KMS-11 (cell line): ENCODE measurements around the gene NIN.

Experiments
- H2AFZ ChIP-seq: fragments of 200-600 bp; sonication (generic); 2 replicates; pipeline ENCODE4 v1.6.1; 2016; ENCODE audit warnings: antibody characterized with exemption, mixed run types, low read depth
- H3K27ac ChIP-seq: fragments of 200-600 bp; sonication (generic); 2 replicates; pipeline ENCODE4 v1.6.1; 2016; ENCODE audit warnings: mild to moderate bottlenecking, mixed run types
- H3K27me3 ChIP-seq: fragments of 200-600 bp; sonication (generic); 2 replicates; pipeline ENCODE4 v1.6.1; 2017; ENCODE audit warnings: mild to moderate bottlenecking, low read depth, mixed run types, moderate library complexity; ENCODE audit not compliant: insufficient read depth
- H3K36me3 ChIP-seq: fragments of 200-600 bp; sonication (generic); 2 replicates; pipeline ENCODE4 v1.6.1; 2017; ENCODE audit warnings: mild to moderate bottlenecking, mixed run types; ENCODE audit not compliant: insufficient read depth
- H3K4me1 ChIP-seq: fragments of 200-600 bp; sonication (generic); 2 replicates; pipeline ENCODE4 v1.6.1; 2016; ENCODE audit warnings: mild to moderate bottlenecking, low read depth, mixed run types; ENCODE audit not compliant: poor library complexity, severe bottlenecking
- H3K4me2 ChIP-seq: fragments of 200-600 bp; sonication (generic); 2 replicates; pipeline ENCODE4 v1.7.0; 2016; ENCODE audit warnings: mild to moderate bottlenecking, mixed run types
- H3K4me3 ChIP-seq: fragments of 200-600 bp; sonication (generic); IDR thresholded peaks from 2 replicates; pipeline ENCODE4 v1.6.1; 2017; ENCODE audit warnings: low read depth, low read length, mixed read lengths; ENCODE audit not compliant: insufficient read depth
- H3K79me2 ChIP-seq: fragments of 200-600 bp; sonication (generic); 2 replicates; pipeline ENCODE4 v1.6.1; 2016; ENCODE audit warnings: low read depth, mixed run types; ENCODE audit not compliant: insufficient read depth
- H3K9ac ChIP-seq: fragments of 200-600 bp; sonication (generic); 2 replicates; pipeline ENCODE4 v1.6.1; 2016; ENCODE audit warnings: mild to moderate bottlenecking, mixed run types
- H4K20me1 ChIP-seq: fragments of 200-600 bp; sonication (generic); 2 replicates; pipeline ENCODE4 v1.6.1; 2016; ENCODE audit warnings: mild to moderate bottlenecking, mixed run types; ENCODE audit not compliant: insufficient read depth
- CTCF ChIP-seq: fragments of 200-600 bp; sonication (generic); conservative IDR thresholded peaks from 2 replicates; pipeline ENCODE4 v1.6.1; 2017; ENCODE audit warnings: low read depth, mild to moderate bottlenecking, antibody characterized with exemption, low read length, moderate library complexity, mixed read lengths

The NIN gene

DNA sequence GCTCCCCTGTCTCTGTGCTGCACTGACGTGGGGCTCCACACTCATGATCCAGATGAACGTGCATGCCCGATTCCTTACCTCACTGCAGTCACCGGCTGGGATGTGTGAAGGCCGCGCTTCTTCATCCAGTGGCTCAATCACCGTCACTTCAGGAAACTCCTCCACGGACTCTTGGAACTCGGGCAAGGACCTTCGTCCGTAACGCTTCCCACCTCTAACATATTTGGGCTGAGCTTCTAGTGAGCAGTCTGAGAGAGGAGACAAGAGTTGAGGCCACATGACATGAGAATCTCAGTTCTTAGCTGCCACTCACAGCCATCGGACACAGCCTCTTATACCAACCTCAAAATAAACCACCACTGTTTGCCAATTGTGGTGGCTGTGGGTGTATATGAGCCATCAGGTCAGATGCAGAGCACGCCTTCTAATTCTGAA lies 38.3 kb downstream of the NIN start:
- no peaks in the 10 kb centered on the region for H3K36me3 ChIP-seq
- no peaks in the 10 kb centered on the region for H3K79me2 ChIP-seq
- H3K4me2 ChIP-seq = no peak overlapping the region
- no peaks in the 10 kb centered on the region for H3K27me3 ChIP-seq
- no peak for TF ChIP-seq CTCF
- no peak overlapping the region for H3K9ac ChIP-seq
- H4K20me1 ChIP-seq = no peaks in the 10 kb centered on the region
- no peak overlapping the region for H3K27ac ChIP-seq
- H3K4me3 ChIP-seq = no peak overlapping the region
- H3K4me1 ChIP-seq = no peaks in the 10 kb centered on the region
- no peak overlapping the region for H2AFZ ChIP-seq

DNA sequence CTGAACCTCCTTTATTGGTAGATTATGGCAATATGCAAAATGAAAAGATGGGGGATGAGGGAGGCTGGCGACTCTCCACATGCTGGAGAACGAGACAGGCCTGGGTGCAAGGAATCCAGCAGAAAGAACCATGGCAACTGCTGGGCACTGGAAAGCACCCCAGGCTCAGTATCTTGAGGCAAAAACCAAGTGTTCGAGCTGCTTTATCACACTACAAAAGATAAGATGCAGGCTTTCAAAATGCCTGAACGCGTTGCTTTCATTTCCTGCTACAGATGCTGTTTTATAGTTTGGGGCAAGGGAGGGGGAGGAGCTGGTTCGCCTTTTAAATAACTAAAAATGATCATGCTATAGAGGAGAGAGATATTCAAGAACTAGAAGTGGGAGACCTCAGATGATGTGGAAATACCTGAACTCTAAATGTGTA lies 38.9 kb downstream of the NIN start:
- Histone ChIP-seq H3K79me2 (no peaks in the 10 kb centered on the region), H3K27me3 (no peaks in the 10 kb centered on the region), H3K9ac (no peak overlapping the region), H3K4me2 (no peak overlapping the region), H3K27ac (no peak overlapping the region), H4K20me1 (no peaks in the 10 kb centered on the region), H2AFZ (no peak overlapping the region), H3K4me1 (no peaks in the 10 kb centered on the region), H3K36me3 (no peaks in the 10 kb centered on the region), H3K4me3 (no peak overlapping the region)
- TF ChIP-seq CTCF = no peak

- Histone ChIP-seq H4K20me1 (no peaks in the 10 kb centered on the region), H3K4me2 (no peak overlapping the region), H3K4me3 (no peak overlapping the region), H3K27ac (no peak overlapping the region), H2AFZ (no peak overlapping the region), H3K4me1 (no peaks in the 10 kb centered on the region), H3K36me3 (no peaks in the 10 kb centered on the region), H3K9ac (no peak overlapping the region), H3K79me2 (no peaks in the 10 kb centered on the region), H3K27me3 (no peaks in the 10 kb centered on the region)
- no peak for TF ChIP-seq CTCF
Measured at GRCh38 chr14:50791201-50791600, 39.8 kb downstream of the NIN start.

GRCh38 chr14:50790589-50790988 lies 40.4 kb downstream of the NIN start:
- Histone ChIP-seq H3K4me2 (no peak overlapping the region), H4K20me1 (no peaks in the 10 kb centered on the region), H3K4me1 (no peaks in the 10 kb centered on the region), H3K9ac (no peak overlapping the region), H3K79me2 (no peaks in the 10 kb centered on the region), H3K27me3 (no peaks in the 10 kb centered on the region), H2AFZ (no peak overlapping the region), H3K36me3 (no peaks in the 10 kb centered on the region), H3K4me3 (no peak overlapping the region), H3K27ac (no peak overlapping the region)
- no peak for TF ChIP-seq CTCF
